Epidermal melanocyte (primary cell): ENCODE measurements around the gene RANBP2.

Experiments
- DNase-seq: peaks from one replicate; pipeline ENCODE4 v3.0.0; 2011; ENCODE audit warnings: low spot score; ENCODE audit not compliant: insufficient read length

The RANBP2 gene

GRCh38 chr2:108835040-108835439 is 115.8 kb downstream of the RANBP2 start:
- DNase-seq = no peak
